Measurements from ENCODE around the gene SMIM32. TPM values are rescaled to one million over a fixed set of nuclear protein-coding genes. Genes with fewer than 3 reads are reported as not detected.

Gene SMIM32
- total and polyA plus RNA-seq, 2 of the 4 experiments (the other 2 are of a cell fraction), result not detected

GRCh38 chr5:136162008-136162407 lies 31.0 kb downstream of the SMIM32 start:
- Histone ChIP-seq H2AFZ (replicated peaks; ENCODE audit: low read length, poor library complexity) (no peak overlapping the region), H3K4me1 (ENCODE audit: control insufficient read depth, insufficient read depth, low read length) (peaks cover 4% of the 10 kb centered on the region), H2BK20ac (ENCODE audit: low read depth, low read length) (no peak overlapping the region), H3K9me1 (ENCODE audit: insufficient read depth, low read length) (peaks cover 8% of the 10 kb centered on the region; the same call in 1 of the 2 replicates), H2BK5ac (ENCODE audit: low read depth, low read length, poor library complexity, severe bottlenecking) (peak overlapping the region; percentile 42), H3K14ac (replicated peaks; ENCODE audit: low read depth, low read length) (no peak overlapping the region), H4K91ac (ENCODE audit: insufficient read depth, low read depth, low read length) (no peak overlapping the region), H3K18ac (ENCODE audit: low read depth, low read length) (no peak overlapping the region), H4K5ac (ENCODE audit: low read depth, low read length) (no peak overlapping the region), H3K23ac (ENCODE audit: low read depth, low read length) (peak overlapping the region; percentile 81; the same call in 1 of the 2 replicates), H3K9ac (ENCODE audit: low read depth, low read length) (no peak overlapping the region), H3K56ac (ENCODE audit: extremely low read depth, insufficient read depth, low read length) (no peak overlapping the region), H3K9me3 (ENCODE audit: control insufficient read depth, insufficient read depth, low read length) (no peaks in the 10 kb centered on the region), H3K4me3 (ENCODE audit: insufficient read depth, low read depth, low read length) (no peak overlapping the region), H3K4me2 (ENCODE audit: low read depth, low read length) (no peak overlapping the region), H2BK15ac (ENCODE audit: low read depth, low read length) (no peak overlapping the region), H3K27me3 (ENCODE audit: control insufficient read depth, insufficient read depth, low read length) (no peaks in the 10 kb centered on the region), H4K20me1 (ENCODE audit: insufficient read depth, low read length) (peaks cover 16% of the 10 kb centered on the region; the same call in 1 of the 2 replicates), H4K8ac (ENCODE audit: low read depth in 2 of 2, low read length in 2 of 2) (no peak overlapping the region; a peak in 1 of 4 replicates), H3K79me1 (ENCODE audit: low read depth in 1 of 2, low read length in 2 of 2) (peaks cover 22 to 32% of the 10 kb centered on the region in 2 experiments), H3K27ac (ENCODE audit: insufficient read depth, low read length) (no peak overlapping the region), H3K36me3 (ENCODE audit: control insufficient read depth, insufficient read depth, low read length) (peaks cover 14% of the 10 kb centered on the region), H2AK9ac (replicated peaks; ENCODE audit: low read depth, low read length, poor library complexity) (no peak overlapping the region), H3K4ac (ENCODE audit: low read depth, low read length) (no peak overlapping the region; the same call in 1 of the 2 replicates), H2AK5ac (ENCODE audit: low read depth, low read length) (no peak overlapping the region), H2BK120ac (ENCODE audit: low read depth, low read length) (no peak overlapping the region)
- POLR2A ChIA-PET (ENCODE audit: unreplicated experiment), result interaction anchor here (0.6 kb wide), 1 partner anchor 18 kb away, joined by 4 read pairs; no protein-coding TSS in a partner anchor
- in situ Hi-C loops (cut with MboI; ENCODE audit: low sequenced_read_pairs), result no loop called here
- TF ChIP-seq NFE2L2 (IDR thresholded peaks at IDR 0.05; ENCODE audit: low read depth, low read length) (no peak), RFX5 (IDR thresholded peaks at IDR 0.05; ENCODE audit: low read depth, low read length) (no peak), MAZ (IDR thresholded peaks at IDR 0.05; ENCODE audit: borderline replicate concordance, low read depth, low read length) (no peak), BHLHE40 (IDR thresholded peaks at IDR 0.05; ENCODE audit: low read depth, low read length) (no peak), CHD1 (IDR thresholded peaks at IDR 0.05; ENCODE audit: low read depth, low read length) (no peak), MXI1 (IDR thresholded peaks at IDR 0.05; ENCODE audit: borderline replicate concordance, low read depth, low read length) (no peak), MAFK (IDR thresholded peaks at IDR 0.05; ENCODE audit: low read depth, low read length) (no peak)
- no TSS peak for BruUV-seq (replicated peaks)
- intact Hi-C loops (cut with micrococcal nuclease), result no loop called here
- DNase-seq (peak; percentile 7), ATAC-seq (ENCODE audit: low read depth) (no peak)
- CTCF ChIA-PET, result interaction anchor here (1.0 to 1.1 kb wide), 2 partner anchors 12 to 274 kb away, joined by 3 read pairs; no protein-coding TSS in a partner anchor
- no CpG with 5 or more reads among the region's 4 CpGs for WGBS, 2 experiments (ENCODE audit: extremely low coverage in 2 of 2, insufficient read length in 1 of 2)
- dilution Hi-C loops (cut with HindIII; ENCODE audit: low sequenced_read_pairs, unreplicated experiment), result no loop called here

Data from IMR-90 (cell line).